22Rv1 (cell line): Measurements from ENCODE around the gene LRRC4B.

Experiments
- H3K27ac ChIP-seq: fragments of 450-650 bp; 2 replicates; pipeline ENCODE4 v1.5.1; 2017
- CTCF ChIP-seq: fragments of 450-650 bp; IDR thresholded peaks from 2 replicates; pipeline ENCODE4 v1.5.1; 2017; ENCODE audit warnings: mild to moderate bottlenecking
- ZFX ChIP-seq: fragments of 450-650 bp; IDR thresholded peaks from 2 replicates; pipeline ENCODE4 v1.6.1; 2017; ENCODE audit warnings: antibody characterized with exemption, borderline replicate concordance

The LRRC4B gene

DNA sequence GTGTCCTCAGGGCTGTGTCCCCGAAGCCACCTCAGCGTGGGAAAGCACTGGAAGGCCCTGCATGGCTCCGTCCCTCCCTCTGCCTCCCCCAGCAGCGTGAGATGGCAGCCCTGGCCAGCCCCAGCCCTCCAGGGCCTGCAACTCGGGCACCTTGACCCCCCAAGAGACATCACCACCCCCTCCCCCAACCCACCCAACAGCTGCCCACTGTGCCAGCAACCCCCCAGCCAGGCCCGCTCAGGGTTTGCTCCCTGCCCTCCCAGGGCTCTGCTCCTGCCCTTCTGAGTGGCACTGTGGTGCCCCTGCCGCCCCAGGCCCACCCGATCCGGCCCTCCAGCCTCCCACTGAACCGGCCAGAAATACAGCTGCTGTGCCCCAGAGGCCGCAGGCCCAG, 53.1 kb downstream of the LRRC4B start:
- H3K27ac ChIP-seq = no peak overlapping the region
- TF ChIP-seq ZFX = no peak
- TF ChIP-seq CTCF = no peak

- no peak for TF ChIP-seq CTCF
- TF ChIP-seq ZFX = no peak
- no peak overlapping the region for H3K27ac ChIP-seq
Measured at GRCh38 chr19:50514346-50515167, 53.7 kb downstream of the LRRC4B start.

DNA sequence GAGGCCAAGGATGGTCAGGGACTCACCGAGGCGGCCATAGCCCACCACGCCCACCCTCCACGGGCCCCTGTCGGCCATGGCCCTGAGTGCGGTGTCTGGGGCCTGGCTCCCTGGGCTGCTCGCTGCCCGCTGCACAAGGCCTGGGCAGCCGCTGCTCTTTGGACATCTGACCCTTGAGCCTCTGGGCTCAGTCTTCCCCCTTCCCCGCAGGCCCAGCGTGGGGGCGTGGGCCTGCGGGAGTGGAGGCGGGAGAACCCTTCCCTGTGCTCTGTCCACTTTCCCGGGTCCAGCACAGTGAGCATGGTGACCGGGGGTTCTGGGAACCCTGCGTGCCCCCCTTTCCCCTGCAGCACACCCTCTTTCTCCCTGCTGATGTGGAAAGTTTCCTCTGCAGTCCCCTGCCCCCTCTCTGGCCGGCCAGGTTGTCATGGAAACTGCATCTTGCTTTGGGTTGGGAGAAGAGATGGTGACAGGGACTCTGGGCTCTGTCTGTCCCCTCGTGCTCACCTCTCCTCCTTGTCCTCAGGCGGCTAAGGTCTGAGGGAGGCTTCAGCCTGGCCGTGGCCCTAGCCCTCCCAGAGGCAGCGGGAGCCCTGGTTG, 54.4 kb downstream of the LRRC4B start, which contains the start of gene ASPDH:
ASPDH (minus strand) TSS at position 168 of the 600 bp plus-strand sequence; CDS start at position 78, 90 bp downstream.
- H3K27ac ChIP-seq = no peak within 1 kb of the TSS
- no peak for TF ChIP-seq CTCF
- no peak for TF ChIP-seq ZFX

GRCh38 chr19:50512999-50513745, 55.1 kb downstream of the LRRC4B start:
- TF ChIP-seq ZFX = no peak
- TF ChIP-seq CTCF = no peak
- H3K27ac ChIP-seq = no peak overlapping the region

- peak overlapping the region; percentile 67 for H3K27ac ChIP-seq
- TF ChIP-seq ZFX (no peak), CTCF (no peak)
Measured at GRCh38 chr19:50512112-50512998, 55.9 kb downstream of the LRRC4B start.

DNA sequence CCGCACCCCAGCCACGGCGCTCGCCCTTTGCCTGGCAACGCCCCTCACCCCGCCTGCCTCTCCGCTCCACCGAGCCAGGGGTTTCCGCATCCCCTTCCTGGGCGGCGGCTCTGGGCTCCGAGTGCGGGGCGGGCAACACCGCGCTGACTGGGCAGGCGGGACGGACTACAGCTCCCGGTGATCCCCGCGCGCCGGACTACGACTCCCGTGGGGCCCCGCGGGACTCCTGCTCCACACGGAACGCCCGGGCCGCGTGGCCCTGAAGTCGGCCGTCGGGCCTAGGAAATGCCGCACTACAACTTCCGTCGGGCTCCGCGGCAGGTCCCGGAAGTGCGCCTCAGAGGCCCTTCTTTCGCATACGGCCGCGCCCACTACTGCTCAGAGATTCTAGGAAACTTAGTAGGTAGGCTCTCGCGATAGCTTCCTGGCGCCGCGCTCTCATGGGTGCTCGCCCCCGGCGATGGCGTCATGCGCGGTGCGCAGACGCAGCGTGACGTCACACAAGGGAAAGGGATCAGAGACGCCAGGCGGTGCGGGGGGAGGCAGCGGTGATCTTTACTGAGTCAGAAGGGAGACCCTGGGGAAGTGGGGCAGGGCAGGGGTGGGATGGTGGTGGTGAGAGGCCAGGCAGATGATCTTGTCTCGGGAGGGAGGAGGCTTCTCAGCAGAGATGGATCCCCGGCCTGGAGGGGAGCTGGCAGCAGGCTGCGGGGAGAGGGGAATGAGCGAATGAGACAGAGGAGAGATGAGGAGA, 57.0 kb downstream of the LRRC4B start, which contains the start of gene JOSD2:
JOSD2 (minus strand) TSS at position 123 of the 754 bp plus-strand sequence. CDS start 760 bp downstream, outside the sequence.
- H3K27ac ChIP-seq = peak within 1 kb of the TSS; percentile 67
- TF ChIP-seq ZFX (no peak), CTCF (no peak)
